GM12878 (cell line): Measurements from ENCODE around the gene DIP2B. TPM values are rescaled to one million over a fixed set of nuclear protein-coding genes. Genes with fewer than 3 reads are reported as not detected.
A peak's percentile ranks its signal among the peaks of the same experiment; 100 is the strongest.

Experiments
- ATAC-seq: fragments of 200-7000 bp; cut with Tn5 transposase; 3 replicates; pipeline ENCODE4 v1.9.1; 2020; ENCODE audit warnings: mild to moderate bottlenecking, moderate library complexity
- BruUV-seq: library from RNA; stranded (reverse); fragments of 400-500 nt; replicated peaks from 2 replicates; lab custom pipeline; 2021; lab: Mats Ljungman, UMichigan
- CTCF ChIA-PET: fragments of 300-600 bp; sonication (Branson Sonifier 250); formaldehyde crosslinking; extraction: SDS; loops from one replicate; lab custom pipeline; 2021; ENCODE audit warnings: inconsistent platforms; lab: Yijun Ruan, JAX
- POLR2A ChIA-PET: fragments of 350-600 bp; formaldehyde crosslinking; extraction: SDS; loops from one replicate; lab custom pipeline; 2021; ENCODE audit warnings: inconsistent platforms; lab: Charles Lee
- RAD21 ChIA-PET: fragments of 300-600 bp; sonication (Branson Sonifier 250); formaldehyde crosslinking; loops from one replicate; lab custom pipeline; 2023; ENCODE audit warnings: antibody characterized with exemption; ENCODE audit not compliant: unreplicated experiment; lab: Charles Lee
- SMC1A ChIA-PET: fragments of 300-600 bp; sonication (Branson Sonifier 250); formaldehyde crosslinking; loops from one replicate; lab custom pipeline; 2023; ENCODE audit not compliant: unreplicated experiment, uncharacterized antibody; lab: Charles Lee
- DNase-seq: peaks from one replicate; pipeline ENCODE4 v3.0.0-alpha.2; 2011; ENCODE audit warnings: low read depth, low spot score
- FAIRE-seq: peaks from 3 replicates; lab custom pipeline; 2011; peaks lifted over from hg19 to GRCh38; lab: Jason Lieb, UNC
- H2AFZ ChIP-seq: 2 replicates; pipeline ENCODE4 v1.6.0; 2011; ENCODE audit warnings: low read depth, low read length, control low read depth; ENCODE audit not compliant: control insufficient read depth
- H3K27ac ChIP-seq: 2 replicates; pipeline ENCODE4 v1.5.1; 2011; ENCODE audit warnings: control low read depth; ENCODE audit not compliant: control insufficient read depth, insufficient read depth
- H3K27me3 ChIP-seq, 2 experiments: replicated peaks in 1 of 2; 2 replicates each; pipeline versions ENCODE4 v1.6.0 to v1.6.1; 2011; ENCODE audit warnings: low read length in 1 of 2; ENCODE audit not compliant: control insufficient read depth in 2 of 2, insufficient read depth in 2 of 2
- H3K36me3 ChIP-seq, 2 experiments: 2 replicates each; pipeline ENCODE4 v1.5.1; 2011; ENCODE audit warnings: low read length in 1 of 2; ENCODE audit not compliant: control insufficient read depth in 2 of 2, insufficient read depth in 2 of 2
- H3K4me1 ChIP-seq: 2 replicates; pipeline ENCODE4 v1.6.1; 2011; ENCODE audit warnings: mild to moderate bottlenecking, low read length, moderate library complexity, mixed read lengths; ENCODE audit not compliant: control insufficient read depth, insufficient read depth
- H3K4me2 ChIP-seq: 2 replicates; pipeline ENCODE4 v1.6.0; 2011; ENCODE audit warnings: control low read depth; ENCODE audit not compliant: control insufficient read depth, insufficient read depth
- H3K4me3 ChIP-seq: fragments of 200-600 bp; sonication (generic); 2 replicates; pipeline ENCODE4 v1.5.1; 2016
- H3K79me2 ChIP-seq: 2 replicates; pipeline ENCODE4 v1.6.0; 2011; ENCODE audit warnings: low read length; ENCODE audit not compliant: control insufficient read depth, insufficient read depth
- H3K9ac ChIP-seq: 2 replicates; pipeline ENCODE4 v1.8.0; 2011; ENCODE audit warnings: low read length, control low read depth, mixed read lengths; ENCODE audit not compliant: control insufficient read depth, insufficient read depth
- H3K9me3 ChIP-seq: replicated peaks from 3 replicates; pipeline ENCODE4 v1.5.1; 2011; ENCODE audit warnings: mild to moderate bottlenecking, low read length; ENCODE audit not compliant: control insufficient read depth, insufficient read depth
- H4K20me1 ChIP-seq: 2 replicates; pipeline ENCODE4 v1.6.0; 2011; ENCODE audit not compliant: control insufficient read depth, insufficient read depth
- BRCA1 ChIP-seq: IDR thresholded peaks from 2 replicates; pipeline ENCODE4 v1.6.1; 2011; ENCODE audit warnings: low read depth, low read length, improper control_type of control experiment
- CBX3 ChIP-seq: fragments of 200-600 bp; sonication (generic); IDR thresholded peaks from 2 replicates; pipeline ENCODE4 v1.6.1; 2016; ENCODE audit warnings: low read depth, borderline replicate concordance
- EZH2 ChIP-seq: IDR thresholded peaks from 2 replicates; pipeline ENCODE4 v1.6.1; 2012; ENCODE audit warnings: low read depth, mild to moderate bottlenecking, control low read depth, inconsistent platforms, low read length, borderline replicate concordance; ENCODE audit not compliant: control insufficient read depth
- MXI1 ChIP-seq: fragments of 150-350 bp; IDR thresholded peaks from 2 replicates; pipeline ENCODE4 v1.6.1; 2011; ENCODE audit warnings: low read depth, mild to moderate bottlenecking, inconsistent platforms, low read length, improper control_type of control experiment
- NFXL1 ChIP-seq: fragments of 450-650 bp; IDR thresholded peaks from 2 replicates; pipeline ENCODE4 v1.6.1; 2017; ENCODE audit warnings: antibody characterized with exemption, mild to moderate bottlenecking, borderline replicate concordance
- NFYB ChIP-seq: IDR thresholded peaks from 2 replicates; pipeline ENCODE4 v1.6.1; 2011; ENCODE audit warnings: low read depth, mild to moderate bottlenecking, low read length, improper control_type of control experiment, moderate library complexity; ENCODE audit not compliant: insufficient read depth
- STAT1 ChIP-seq: fragments of 450-650 bp; conservative IDR thresholded peaks from 2 replicates; pipeline ENCODE4 v1.6.1; 2014; ENCODE audit warnings: antibody characterized with exemption, mild to moderate bottlenecking
- WRNIP1 ChIP-seq: IDR thresholded peaks from 2 replicates; pipeline ENCODE4 v1.6.1; 2011; ENCODE audit warnings: low read depth, low read length, improper control_type of control experiment, borderline replicate concordance
- WGBS: methylation state at CpG from one replicate; pipeline ENCODE4 v1.1.6; 2016; ENCODE audit warnings: low lambda C conversion rate; ENCODE audit not compliant: insufficient replicate concordance, insufficient coverage; ENCODE audit errors: missing lambda C conversion rate; 5-methylcytosine and 5-hydroxymethylcytosine counted together
- in situ Hi-C: fragments of 300-500 bp; cut with MboI; formaldehyde crosslinking; loops from 9 replicates; pipeline ENCODE4 v1.14.3; 2018; ENCODE audit warnings: mixed read lengths
- intact Hi-C: fragments of 100-400 bp; cut with micrococcal nuclease; formaldehyde crosslinking; loops from one replicate; pipeline ENCODE4 v1.14.2; 2022; ENCODE audit not compliant: unreplicated experiment
- polyA plus RNA-seq, 11 experiments: library from polyadenylated mRNA; depleted of rRNA in 4 of 11; unstranded in 6 of 11; stranded (reverse) in 5 of 11; fragments of >200 nt; fragmentation: Nextera tagmentation in 4 of 11; fragmentation: Illumina TruSeq in 1 of 11; extraction: Ambion mirVana in 4 of 11; extraction: Trizol in 1 of 11; gene quantifications; 1 replicate in 1 of 11; 2 replicates in 10 of 11; pipeline versions ENCODE4 v1.2.1 to v1.2.3, GENCODE V29; 2011 to 2016; ENCODE audit warnings: inconsistent platforms in 2 of 11, missing spikeins in 2 of 11, low read depth in 1 of 11
- total RNA-seq, 4 experiments: library from RNA; depleted of rRNA in 3 of 4; stranded (reverse); fragments of >200 nt in 3 of 4; fragmentation: Illumina TruSeq in 1 of 4; extraction: Trizol in 1 of 4; gene quantifications; 2 replicates each; pipeline versions ENCODE4 v1.2.1 to v1.2.3, GENCODE V29; 2013 to 2021
- TF ChIP-seq, protein P1 (sequence below): IDR thresholded peaks from 2 replicates; pipeline ENCODE4 v1.6.1; 2011; ENCODE audit warnings: low read depth, low read length, improper control_type of control experiment, borderline replicate concordance
- TF ChIP-seq, protein P2 (sequence below): fragments of 150-350 bp; IDR thresholded peaks from 2 replicates; pipeline ENCODE4 v1.6.1; 2016; ENCODE audit warnings: low read depth, low read length

The DIP2B gene
- total and polyA plus RNA-seq, 10 of the 15 experiments (the other 5 are each of a cell fraction or from before 2014, with no cell fraction given): 4.5 to 30.0 (median 18.6) TPM

- Histone ChIP-seq H3K4me2 (peak overlapping the region; percentile 80), H2AFZ (no peak overlapping the region), H3K36me3 (0 out of 4 replicates have a peak, but pooled peaks cover 0 to 3% of the 10 kb centered on the region in 2 experiments), H3K27ac (peak overlapping the region; percentile 64), H3K4me3 (peak overlapping the region; percentile 19; the same call in 1 of the 2 replicates), H3K27me3 (no peaks in the 10 kb centered on the region), H3K9me3 (no peaks in the 10 kb centered on the region), H3K4me1 (peaks cover 33% of the 10 kb centered on the region), H3K79me2 (peaks cover 68% of the 10 kb centered on the region), H3K9ac (peak overlapping the region; percentile 25; the same call in 1 of the 2 replicates), H4K20me1 (no peaks in the 10 kb centered on the region)
- TF ChIP-seq CBX3: no peak
- TF ChIP-seq WRNIP1: no peak
- no peak for TF ChIP-seq BRCA1
- TF ChIP-seq NFYB: no peak
- TF ChIP-seq, protein P1, sequence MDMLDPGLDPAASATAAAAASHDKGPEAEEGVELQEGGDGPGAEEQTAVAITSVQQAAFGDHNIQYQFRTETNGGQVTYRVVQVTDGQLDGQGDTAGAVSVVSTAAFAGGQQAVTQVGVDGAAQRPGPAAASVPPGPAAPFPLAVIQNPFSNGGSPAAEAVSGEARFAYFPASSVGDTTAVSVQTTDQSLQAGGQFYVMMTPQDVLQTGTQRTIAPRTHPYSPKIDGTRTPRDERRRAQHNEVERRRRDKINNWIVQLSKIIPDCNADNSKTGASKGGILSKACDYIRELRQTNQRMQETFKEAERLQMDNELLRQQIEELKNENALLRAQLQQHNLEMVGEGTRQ: no peak
- TF ChIP-seq, protein P2, sequence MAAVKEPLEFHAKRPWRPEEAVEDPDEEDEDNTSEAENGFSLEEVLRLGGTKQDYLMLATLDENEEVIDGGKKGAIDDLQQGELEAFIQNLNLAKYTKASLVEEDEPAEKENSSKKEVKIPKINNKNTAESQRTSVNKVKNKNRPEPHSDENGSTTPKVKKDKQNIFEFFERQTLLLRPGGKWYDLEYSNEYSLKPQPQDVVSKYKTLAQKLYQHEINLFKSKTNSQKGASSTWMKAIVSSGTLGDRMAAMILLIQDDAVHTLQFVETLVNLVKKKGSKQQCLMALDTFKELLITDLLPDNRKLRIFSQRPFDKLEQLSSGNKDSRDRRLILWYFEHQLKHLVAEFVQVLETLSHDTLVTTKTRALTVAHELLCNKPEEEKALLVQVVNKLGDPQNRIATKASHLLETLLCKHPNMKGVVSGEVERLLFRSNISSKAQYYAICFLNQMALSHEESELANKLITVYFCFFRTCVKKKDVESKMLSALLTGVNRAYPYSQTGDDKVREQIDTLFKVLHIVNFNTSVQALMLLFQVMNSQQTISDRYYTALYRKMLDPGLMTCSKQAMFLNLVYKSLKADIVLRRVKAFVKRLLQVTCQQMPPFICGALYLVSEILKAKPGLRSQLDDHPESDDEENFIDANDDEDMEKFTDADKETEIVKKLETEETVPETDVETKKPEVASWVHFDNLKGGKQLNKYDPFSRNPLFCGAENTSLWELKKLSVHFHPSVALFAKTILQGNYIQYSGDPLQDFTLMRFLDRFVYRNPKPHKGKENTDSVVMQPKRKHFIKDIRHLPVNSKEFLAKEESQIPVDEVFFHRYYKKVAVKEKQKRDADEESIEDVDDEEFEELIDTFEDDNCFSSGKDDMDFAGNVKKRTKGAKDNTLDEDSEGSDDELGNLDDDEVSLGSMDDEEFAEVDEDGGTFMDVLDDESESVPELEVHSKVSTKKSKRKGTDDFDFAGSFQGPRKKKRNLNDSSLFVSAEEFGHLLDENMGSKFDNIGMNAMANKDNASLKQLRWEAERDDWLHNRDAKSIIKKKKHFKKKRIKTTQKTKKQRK: no peak
- no peak for TF ChIP-seq MXI1
- no peak for TF ChIP-seq NFXL1
- TF ChIP-seq STAT1: no peak
- TF ChIP-seq EZH2: no peak
- intact Hi-C loops: no loop called here
- in situ Hi-C loops: no loop called here
- 0 out of 3 replicates have a peak, but pooled peaks have one; percentile 4 for ATAC-seq
- DNase-seq: no peak
- BruUV-seq: no TSS peak
- ChIA-PET RAD21 (interaction anchor here (0.7 to 3.4 kb wide), 9 partner anchors 17 to 276 kb away, joined by 3 to 56 read pairs (median 5); partner anchors contain the start of gene DIP2B), CTCF (interaction anchor here (0.5 to 2.2 kb wide), 10 partner anchors 8 to 101 kb away, joined by 3 to 8 read pairs (median 4); partner anchors contain the start of gene DIP2B), SMC1A (interaction anchor here (0.6 to 7.6 kb wide), 21 partner anchors 10 to 473 kb away, joined by 3 to 94 read pairs (median 4); partner anchors contain the start of gene COX14), POLR2A (interaction anchor here (0.5 to 2.7 kb wide), 7 partner anchors 12 to 43 kb away, joined by 3 to 11 read pairs (median 3); partner anchors contain the start of gene DIP2B)
- WGBS: 94% methylated on average over 1 of the region's 1 CpG
- peak; percentile 35 for FAIRE-seq
These were observed 32.7 kb downstream of the DIP2B start for GRCh38 chr12:50537538-50537919.
